Fibroblast of skin of right quadriceps (primary cell): Measurements from ENCODE around the gene PCDH1.
"Not testable (repeated sequence)": the region's sequence is repeated elsewhere in the genome, so short reads cannot be mapped to it uniquely, and the experiment has no call there.

Experiments used
- DNase-seq: peaks from one replicate; pipeline ENCODE4 v3.0.0-alpha.2; 2013

The PCDH1 gene

DNA sequence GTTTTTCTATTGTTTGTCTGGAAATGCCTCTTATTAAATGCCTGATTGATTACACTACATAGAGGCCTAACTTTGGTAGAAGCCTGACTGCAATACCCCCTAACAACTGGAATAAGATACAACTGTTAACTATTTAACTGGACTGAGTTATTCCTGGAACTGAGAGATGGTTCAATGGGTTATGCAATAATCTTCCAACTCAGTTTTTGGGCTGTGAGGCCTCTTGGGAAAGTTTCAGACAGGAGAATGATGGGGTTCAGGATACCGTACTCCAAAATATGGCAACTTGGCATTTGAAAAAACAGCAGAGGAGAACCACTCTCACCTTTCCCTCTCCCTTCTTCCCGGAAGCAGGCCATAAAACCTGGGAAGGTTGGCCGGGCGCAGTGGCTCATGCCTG, 19.2 kb upstream of the PCDH1 start:
- DNase-seq = no peak

DNA sequence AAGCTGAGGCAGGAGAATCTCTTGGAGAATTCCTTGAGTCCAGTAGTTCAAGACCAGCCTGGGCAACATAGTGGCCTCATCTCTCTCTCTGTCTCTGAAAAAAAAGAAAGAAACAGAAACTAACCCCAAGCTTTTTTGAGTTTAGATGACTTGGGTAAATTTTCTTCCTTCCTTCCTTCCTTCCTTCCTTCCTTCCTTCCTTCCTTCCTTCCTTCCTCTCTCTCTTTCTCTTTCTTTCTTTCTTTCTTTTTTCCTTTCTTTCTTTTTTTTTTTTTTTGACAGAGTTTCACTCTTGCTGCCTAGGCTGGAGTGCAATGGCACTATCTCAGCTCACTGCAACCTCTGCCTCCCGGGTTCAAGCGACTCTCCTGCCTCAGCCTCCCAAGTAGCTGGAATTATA, 12.2 kb upstream of the PCDH1 start:
- not testable (repeated sequence) for DNase-seq

- no peak for DNase-seq
Observed at GRCh38 chr5:141889282-141889871, 11.2 kb upstream of the PCDH1 start.

- no peak for DNase-seq
Observed at GRCh38 chr5:141883892-141884318, 5.7 kb upstream of the PCDH1 start.

- DNase-seq = peak; percentile 19
Observed at GRCh38 chr5:141883184-141883891, 5.1 kb upstream of the PCDH1 start.

DNA sequence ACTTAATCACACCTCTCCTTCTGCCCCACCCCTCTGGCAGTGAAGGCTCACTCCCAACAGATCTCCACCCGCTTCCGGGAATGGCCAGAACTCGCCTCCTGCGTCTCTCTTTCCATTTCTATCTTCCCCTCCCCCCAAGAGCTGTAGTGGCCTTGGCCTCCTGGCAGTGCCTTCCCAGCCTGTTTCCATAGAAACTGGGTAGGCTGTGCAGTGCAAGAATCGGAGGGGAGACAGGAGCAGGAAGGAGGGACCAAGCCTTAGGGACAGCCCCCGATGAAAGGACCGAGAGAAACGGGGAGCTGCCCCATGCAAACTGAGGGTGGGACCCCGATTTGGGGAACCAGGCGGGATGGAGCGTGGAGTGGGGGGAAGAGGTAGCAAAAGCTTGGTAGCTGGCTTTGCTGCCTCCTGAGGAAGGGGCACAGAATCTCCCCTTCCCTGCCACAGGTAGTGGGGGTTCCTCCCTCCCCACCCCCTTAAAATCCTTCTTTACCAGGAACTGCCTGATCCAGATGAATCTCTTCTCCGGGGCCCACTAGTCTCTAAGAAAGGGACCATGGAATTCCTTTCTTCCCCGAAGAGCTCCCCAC, 4.5 kb upstream of the PCDH1 start:
- DNase-seq = no peak

GRCh38 chr5:141881886-141882285, 3.7 kb upstream of the PCDH1 start:
- DNase-seq = no peak

DNA sequence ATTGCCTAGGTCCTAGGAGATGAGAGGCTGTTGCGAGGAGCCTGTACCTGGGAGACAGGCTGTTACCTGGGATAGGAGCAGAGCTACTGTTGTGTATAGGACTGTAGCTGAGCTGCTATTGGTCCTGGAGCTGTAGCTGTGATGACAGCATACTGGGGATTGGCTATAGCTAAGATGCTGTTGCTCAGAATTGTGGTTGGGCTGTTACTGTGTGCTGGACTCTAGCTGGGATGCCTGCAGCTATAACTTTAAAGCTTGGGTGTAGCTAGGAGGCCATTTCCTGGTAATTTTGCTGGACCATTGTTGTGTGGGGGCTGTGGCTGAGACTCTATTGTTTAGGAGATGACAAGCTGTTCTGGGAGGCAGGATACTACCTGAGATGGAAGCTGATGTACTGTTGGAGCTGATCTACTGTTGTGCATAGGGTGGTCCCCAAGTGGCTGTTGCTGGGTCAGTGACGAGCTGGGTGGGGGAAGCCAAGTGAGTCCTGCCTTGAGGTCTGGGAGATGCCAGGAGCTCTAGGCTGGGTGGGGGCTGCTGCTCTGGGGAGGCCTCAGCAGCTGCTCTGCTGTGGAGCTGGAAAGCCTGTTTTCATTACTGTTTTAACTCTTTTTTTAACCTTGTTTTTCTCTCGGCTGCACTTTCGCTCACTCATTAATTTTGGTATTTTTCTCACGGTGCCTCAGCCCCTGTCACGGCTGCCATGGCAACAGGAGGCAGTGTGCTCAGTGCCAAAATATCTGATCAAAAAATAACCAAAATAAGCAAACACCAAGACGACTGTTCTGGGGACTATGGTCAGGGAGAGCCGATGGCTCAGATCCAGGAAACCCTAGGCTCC, 3.0 kb upstream of the PCDH1 start:
- no peak for DNase-seq

DNA sequence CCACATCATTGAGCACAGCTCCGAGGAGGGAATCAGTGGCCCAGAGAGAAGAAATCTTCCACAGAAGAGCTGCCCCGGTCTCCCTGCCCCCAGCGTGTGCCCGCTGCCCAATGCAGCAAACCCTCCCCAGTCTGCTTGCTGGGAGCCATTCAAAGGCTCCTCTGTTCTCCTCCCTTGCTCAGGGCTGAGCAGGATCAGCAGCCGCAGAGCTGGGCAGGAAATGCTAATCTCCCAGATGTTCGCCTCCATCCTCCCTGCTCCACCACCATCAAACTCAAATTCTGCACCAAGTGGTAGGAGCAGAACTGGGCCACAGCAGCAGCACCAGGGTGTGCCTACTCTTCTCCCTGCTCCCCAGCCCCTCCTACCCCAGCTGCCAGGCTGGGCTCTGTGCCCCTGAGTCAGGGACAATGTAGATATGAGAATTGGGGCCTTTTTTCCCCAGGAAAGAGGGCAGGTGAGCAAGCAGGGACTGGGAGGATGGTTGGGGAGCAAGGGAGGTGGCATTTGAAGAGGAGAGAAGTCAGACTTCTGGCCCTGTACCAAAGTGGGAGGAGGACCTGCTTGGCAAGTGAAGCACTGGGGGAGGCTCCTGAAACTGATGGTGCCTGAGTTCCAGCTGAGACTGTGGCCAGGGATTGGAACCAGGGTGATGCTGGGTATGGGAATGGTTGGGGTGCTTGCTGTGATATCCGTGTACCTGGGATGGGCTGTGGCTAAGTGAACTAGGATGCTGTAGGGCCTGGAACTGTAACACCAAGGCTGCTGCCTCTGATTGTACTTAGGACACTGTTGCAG, 1.9 kb upstream of the PCDH1 start:
- DNase-seq = no peak

GRCh38 chr5:141879426-141879759, 1.2 kb upstream of the PCDH1 start:
- DNase-seq = no peak

DNA sequence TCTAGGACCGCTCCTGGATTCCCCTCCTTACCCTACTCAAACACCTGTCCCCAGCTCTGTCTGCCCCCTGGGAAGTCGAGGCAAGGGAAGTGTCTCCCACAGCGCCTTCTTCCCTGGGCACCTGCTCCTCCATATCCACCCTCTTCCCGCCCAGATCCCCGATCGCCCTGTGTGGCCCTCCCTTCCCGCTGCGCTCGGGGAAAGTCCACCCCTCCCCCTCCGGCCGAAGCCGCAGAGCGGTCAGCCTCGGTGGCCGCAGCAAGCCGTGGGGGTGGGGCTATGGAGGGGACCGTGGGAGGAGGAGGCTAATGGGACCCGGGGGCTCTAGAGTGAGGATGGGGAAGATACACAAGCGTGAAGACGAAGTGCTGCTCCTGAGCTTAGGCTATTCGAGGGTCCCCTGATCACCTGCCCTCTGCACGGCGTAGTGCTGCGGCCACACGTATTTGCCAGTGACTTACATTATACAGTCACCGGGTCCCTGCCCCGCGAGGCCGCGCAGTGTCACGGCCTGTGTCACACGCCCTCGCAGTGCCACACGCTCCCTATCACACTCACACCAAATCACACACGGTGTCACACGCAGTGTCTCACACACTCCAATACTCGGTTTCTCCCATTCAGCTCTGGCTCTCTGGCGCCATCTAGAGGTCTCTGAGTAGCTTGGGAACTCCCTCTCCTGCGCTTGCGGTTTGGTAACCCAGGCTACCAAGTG, 658 bp upstream of the PCDH1 start:
- DNase-seq = peak; percentile 83

DNA sequence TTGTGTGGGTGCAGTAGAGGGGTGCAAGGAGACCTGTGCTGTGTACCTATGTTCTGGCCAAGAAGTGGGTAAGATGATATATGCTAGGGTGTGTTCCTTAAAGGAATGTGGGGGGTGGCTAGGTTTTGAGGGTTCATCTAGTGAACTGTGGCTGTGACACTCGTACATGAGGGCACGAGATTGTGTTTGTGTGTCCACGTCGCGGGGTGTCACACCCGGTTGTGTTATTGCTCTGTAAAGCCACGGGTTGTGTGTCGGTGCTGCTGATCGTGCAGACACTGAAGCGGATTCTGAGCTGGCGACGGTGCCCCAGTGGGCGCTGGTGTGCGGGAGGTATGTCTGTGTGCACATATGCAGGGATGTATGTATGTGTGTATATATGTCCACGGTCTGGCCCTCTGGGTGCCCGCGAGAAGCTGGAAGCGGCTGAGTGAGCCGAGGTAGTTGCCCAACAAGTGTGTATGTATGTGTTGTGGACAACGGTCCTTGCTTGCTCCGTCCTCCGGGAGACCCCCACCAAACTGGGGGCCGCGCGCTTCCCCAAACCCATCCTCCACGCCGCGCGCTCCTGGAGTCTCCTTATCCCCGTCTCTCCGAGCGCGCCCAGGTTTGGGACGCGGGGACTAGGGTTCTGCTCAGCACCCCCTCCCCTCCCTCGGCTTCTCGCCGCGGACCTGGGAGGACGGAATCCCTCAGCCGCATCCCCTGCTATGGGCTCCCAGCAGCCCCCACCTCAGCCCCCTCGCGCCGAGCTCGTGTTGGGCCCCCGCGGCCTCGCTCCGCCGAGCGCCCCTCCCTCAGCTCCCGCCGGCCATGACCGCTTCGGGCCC, 639 bp downstream of the PCDH1 start:
- DNase-seq = no peak

GRCh38 chr5:141876628-141877355, 1.4 kb downstream of the PCDH1 start:
- DNase-seq = no peak

GRCh38 chr5:141875795-141876627, 2.2 kb downstream of the PCDH1 start:
- no peak for DNase-seq

DNA sequence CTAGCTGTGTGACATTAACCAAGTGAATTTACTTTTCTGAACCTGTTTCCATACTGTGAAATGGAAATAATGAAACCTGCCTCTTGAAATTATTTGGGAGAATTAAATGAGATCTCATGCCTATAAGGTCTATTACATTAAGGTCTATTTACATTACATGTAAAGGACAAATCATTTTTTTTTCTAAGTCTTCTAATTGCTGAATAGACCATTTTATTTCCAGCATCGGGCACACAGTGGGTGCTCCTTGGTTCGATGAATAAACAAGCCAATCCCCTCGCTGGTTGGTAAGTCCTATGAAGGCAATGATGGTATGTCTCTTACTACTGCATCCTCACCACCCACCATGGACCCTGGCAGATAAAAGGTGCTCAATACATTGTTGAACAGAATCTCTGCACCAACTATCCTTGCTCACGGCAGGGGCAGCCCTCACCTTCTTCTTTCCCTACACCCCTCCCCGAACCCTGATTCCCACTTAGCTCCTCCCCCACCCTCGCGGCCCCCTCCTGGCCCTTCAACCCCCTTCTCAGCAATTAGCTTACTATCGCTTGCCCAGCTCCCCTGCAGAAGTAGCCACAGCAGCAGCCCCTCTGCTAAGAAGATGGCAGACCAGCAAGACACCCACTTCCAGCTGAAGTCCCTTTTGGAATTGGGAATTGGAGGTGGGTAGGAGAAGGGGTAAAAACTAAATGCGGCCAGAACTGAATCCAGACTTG, 3.0 kb downstream of the PCDH1 start:
- no peak for DNase-seq

- no peak for DNase-seq
Observed at GRCh38 chr5:141874262-141874964, 3.8 kb downstream of the PCDH1 start.

- DNase-seq = no peak
Observed at GRCh38 chr5:141873933-141874261, 4.3 kb downstream of the PCDH1 start.
